Endothelial cell of umbilical vein (primary cell): ENCODE results near the gene SRP68. TPM values are rescaled to one million over a fixed set of nuclear protein-coding genes. Genes with fewer than 3 reads are reported as not detected.

Experiments used
- BruUV-seq: library from RNA; stranded (reverse); fragments of 400-500 nt; replicated peaks from 2 replicates; lab custom pipeline; 2021; lab: Mats Ljungman, UMichigan
- CTCF ChIA-PET: fragments of 300-600, 350-600 bp; sonication (Branson Sonifier 250); formaldehyde crosslinking; loops from one replicate; lab custom pipeline; 2021; ENCODE audit warnings: antibody characterized with exemption, inconsistent platforms; lab: Charles Lee
- POLR2A ChIA-PET: fragments of 300-600, 350-600 bp; sonication (Branson Sonifier 250); formaldehyde crosslinking; loops from one replicate; lab custom pipeline; 2021; ENCODE audit warnings: antibody characterized with exemption, inconsistent platforms; lab: Charles Lee
- DNase-seq: peaks from one replicate; pipeline ENCODE4 v3.0.0-alpha.2; 2011; ENCODE audit warnings: low read depth, low spot score
- FAIRE-seq: peaks from 2 replicates; lab custom pipeline; 2011; peaks lifted over from hg19 to GRCh38; lab: Jason Lieb, UNC
- H2AFZ ChIP-seq: 2 replicates; pipeline ENCODE4 v1.6.0; 2012; ENCODE audit warnings: low read depth, low read length, control low read depth, inconsistent platforms
- H3K27ac ChIP-seq: 2 replicates; pipeline ENCODE4 v1.5.1; 2011; ENCODE audit warnings: low read depth, mild to moderate bottlenecking, control low read depth, low read length, moderate library complexity; ENCODE audit not compliant: insufficient read depth
- H3K27me3 ChIP-seq, 2 experiments: 2 replicates each; pipeline versions ENCODE4 v1.6.0 to v1.6.1; 2011; ENCODE audit warnings: low read length in 2 of 2, mixed read lengths in 1 of 2; ENCODE audit not compliant: control insufficient read depth in 2 of 2, insufficient read depth in 2 of 2
- H3K36me3 ChIP-seq, 2 experiments: 2 replicates in 1 of 2; 3 replicates in 1 of 2; pipeline ENCODE4 v1.5.1; 2011; ENCODE audit warnings: low read length in 2 of 2, mild to moderate bottlenecking in 1 of 2, moderate library complexity in 1 of 2; ENCODE audit not compliant: control insufficient read depth in 2 of 2, insufficient read depth in 2 of 2; ENCODE audit errors: extremely low read depth in 1 of 2
- H3K4me1 ChIP-seq: 3 replicates; pipeline ENCODE4 v1.5.1; 2011; ENCODE audit warnings: mild to moderate bottlenecking, low read length; ENCODE audit not compliant: control insufficient read depth, insufficient read depth; ENCODE audit errors: extremely low read depth
- H3K4me2 ChIP-seq: 2 replicates; pipeline ENCODE4 v1.6.1; 2011; ENCODE audit warnings: low read length, control low read depth, mixed read lengths; ENCODE audit not compliant: insufficient read depth
- H3K4me3 ChIP-seq, 3 experiments: fragments of 200-600 bp in 1 of 3; sonication (generic), shearing (Covaris generic) in 1 of 3; replicated peaks in 1 of 3; 2 replicates each; pipeline ENCODE4 v1.5.1; 2011 to 2016; ENCODE audit warnings: control low read depth in 3 of 3, low read length in 3 of 3, mild to moderate bottlenecking in 2 of 3, inconsistent platforms in 1 of 3, low read depth in 1 of 3, moderate library complexity in 1 of 3; ENCODE audit not compliant: insufficient read depth in 1 of 3
- H3K79me2 ChIP-seq: 2 replicates; pipeline ENCODE4 v1.6.0; 2012; ENCODE audit warnings: low read length, inconsistent platforms; ENCODE audit not compliant: control insufficient read depth, insufficient read depth
- H3K9ac ChIP-seq: replicated peaks from 2 replicates; pipeline ENCODE3; 2011; ENCODE audit warnings: low read length, control low read depth; ENCODE audit not compliant: insufficient read depth; ENCODE audit errors: extremely low read depth
- H3K9me1 ChIP-seq: replicated peaks from 3 replicates; pipeline ENCODE4 v1.6.0; 2011; ENCODE audit warnings: mild to moderate bottlenecking, low read length; ENCODE audit not compliant: control insufficient read depth, insufficient read depth; ENCODE audit errors: extremely low read depth
- H3K9me3 ChIP-seq: replicated peaks from 2 replicates; pipeline ENCODE4 v1.5.1; 2012; ENCODE audit warnings: low read length, inconsistent platforms; ENCODE audit not compliant: control insufficient read depth, insufficient read depth
- H4K20me1 ChIP-seq: replicated peaks from 2 replicates; pipeline ENCODE3; 2011; ENCODE audit warnings: mild to moderate bottlenecking, low read length; ENCODE audit not compliant: control insufficient read depth, insufficient read depth; ENCODE audit errors: extremely low read depth
- CTCF ChIP-seq, 2 donors: IDR thresholded peaks; 1 replicate in 1 of 2; 2 replicates in 1 of 2; pipeline ENCODE4 v1.5.1; 2011; ENCODE audit warnings: low read length in 2 of 2, mild to moderate bottlenecking in 2 of 2, moderate library complexity in 2 of 2, control low read depth in 1 of 2, inconsistent platforms in 1 of 2, low read depth in 1 of 2; ENCODE audit not compliant: insufficient read depth in 1 of 2; ENCODE audit errors: extremely low read depth in 1 of 2
- EZH2 ChIP-seq: IDR thresholded peaks from 2 replicates; pipeline ENCODE4 v1.6.1; 2012; ENCODE audit warnings: borderline replicate concordance, low read depth, mild to moderate bottlenecking, moderate library complexity, low read length, inconsistent platforms; ENCODE audit not compliant: severe bottlenecking
- FOS ChIP-seq: IDR thresholded peaks from 2 replicates; pipeline ENCODE4 v1.6.1; 2011; ENCODE audit warnings: mild to moderate bottlenecking, low read length, moderate library complexity, borderline replicate concordance; ENCODE audit not compliant: insufficient read depth
- GATA2 ChIP-seq: IDR thresholded peaks from 2 replicates; pipeline ENCODE4 v1.7.0; 2011; ENCODE audit warnings: low read depth, mild to moderate bottlenecking, moderate library complexity, mixed read lengths, low read length; ENCODE audit not compliant: insufficient read length, insufficient read depth
- JUN ChIP-seq: IDR thresholded peaks from 2 replicates; pipeline ENCODE4 v1.6.1; 2011; ENCODE audit warnings: borderline replicate concordance, low read depth; ENCODE audit not compliant: insufficient read length, insufficient read depth
- MAX ChIP-seq: IDR thresholded peaks from 2 replicates; pipeline ENCODE4 v1.6.1; 2011; ENCODE audit not compliant: insufficient read depth, insufficient read length
- MYC ChIP-seq: IDR thresholded peaks from one replicate; pipeline ENCODE4 v1.6.1; 2011; ENCODE audit warnings: mild to moderate bottlenecking, low read depth, low read length
- POLR2A ChIP-seq: IDR thresholded peaks from 2 replicates; pipeline ENCODE4 v1.6.1; 2012; ENCODE audit warnings: low read depth, mild to moderate bottlenecking, control low read depth, low read length
- POLR2AphosphoS5 ChIP-seq: IDR thresholded peaks from 2 replicates; pipeline ENCODE4 v1.6.1; 2012; ENCODE audit warnings: low read depth, mild to moderate bottlenecking, control low read depth, low read length, moderate library complexity; ENCODE audit not compliant: insufficient read depth
- dilution Hi-C: fragments of 300-500 bp; cut with MboI; formaldehyde crosslinking; loops from one replicate; pipeline ENCODE4 v1.15.0; 2019; ENCODE audit warnings: low sequenced_read_pairs; ENCODE audit not compliant: extremely low pct_ligation_motif_present
- intact Hi-C: fragments of 100-400 bp; cut with micrococcal nuclease; formaldehyde crosslinking; loops from one replicate; pipeline ENCODE4 v1.10.0; 2022
- polyA plus RNA-seq, 4 experiments: library from polyadenylated mRNA; depleted of rRNA in 3 of 4; stranded (reverse) in 3 of 4; unstranded in 1 of 4; fragments of >200 nt; gene quantifications; 2 replicates each; pipeline versions ENCODE4 v1.2.1 to v1.2.3, GENCODE V29; 2011 to 2012; ENCODE audit warnings: missing spikeins in 1 of 4
- total RNA-seq: library from RNA; stranded (reverse); gene quantifications from 2 replicates; pipeline ENCODE4 v1.2.3, GENCODE V29; 2021

Gene SRP68
- total and polyA plus RNA-seq, 2 donors (not counting 3 experiments of a cell fraction or from before 2014, with no cell fraction given): 64.6 to 81.7 TPM

- no TSS peak for BruUV-seq
These were observed 49.7 kb upstream of the SRP68 start for GRCh38 chr17:76121932-76122430.

More at GRCh38 chr17:76121932-76122430, 49.7 kb upstream of the SRP68 start:
- H3K27ac ChIP-seq: peak overlapping the region; percentile 14
- CTCF ChIA-PET: interaction anchor here (0.5 to 14.5 kb wide), 20 partner anchors 9 to 210 kb away, joined by 3 to 320 read pairs (median 4); partner anchors contain the start of gene FOXJ1
- no peaks in the 10 kb centered on the region for H4K20me1 ChIP-seq
- H3K4me2 ChIP-seq: peak overlapping the region; percentile 26
- dilution Hi-C loops (no loop called here), intact Hi-C loops (loop anchor here (1.0 to 5.0 kb wide), 5 partner anchors 25 to 175 kb away; no protein-coding TSS in a partner anchor)
- peaks cover 3% of the 10 kb centered on the region for H3K4me1 ChIP-seq
- DNase-seq: no peak
- H3K9ac ChIP-seq: peak overlapping the region; percentile 36
- H3K79me2 ChIP-seq: no peaks in the 10 kb centered on the region
- peak overlapping the region; percentile 96 for H2AFZ ChIP-seq
- no peaks in the 10 kb centered on the region for H3K27me3 ChIP-seq
- no peaks in the 10 kb centered on the region for H3K9me1 ChIP-seq
- no peaks in the 10 kb centered on the region for H3K36me3 ChIP-seq
- H3K9me3 ChIP-seq: no peaks in the 10 kb centered on the region
- POLR2A ChIA-PET: interaction anchor here (0.6 to 1.3 kb wide), 2 partner anchors 30 to 157 kb away, joined by 5 to 9 read pairs; no protein-coding TSS in a partner anchor
- no peak for FAIRE-seq
- TF ChIP-seq POLR2AphosphoS5 (no peak), GATA2 (no peak), MAX (no peak), EZH2 (no peak), POLR2A (no peak), MYC (no peak), FOS (no peak), CTCF (IDR thresholded peaks at IDR 0.05; ENCODE audit: extremely low read depth in 1 of 2, insufficient read depth in 1 of 2, low read depth in 1 of 2, low read length in 2 of 2) (no peak), JUN (no peak)
- peak overlapping the region in 1 of 3 experiments; percentile 8 for H3K4me3 ChIP-seq
